GM19328 (cell line): Measurements from ENCODE around the gene CCRL2.

ENCODE experiments used
- ATAC-seq: cut with Tn5 transposase; IDR thresholded peaks from one replicate; pipeline ENCODE4 v1.9.1; 2021; ENCODE audit warnings: mild to moderate bottlenecking, moderate library complexity; ENCODE audit not compliant: unreplicated experiment

The CCRL2 gene

GRCh38 chr3:46455231-46456115, 48.4 kb downstream of the CCRL2 start:
- ATAC-seq: no peak

GRCh38 chr3:46456118-46456517, 49.1 kb downstream of the CCRL2 start:
- ATAC-seq: no peak
